OCI-LY7 (cell line): ENCODE results near the gene FAM118A.

Experiments
- CTCF ChIP-seq: fragments of 200-600 bp; sonication (generic); conservative IDR thresholded peaks from 2 replicates; pipeline ENCODE4 v1.5.1; 2014; ENCODE audit warnings: mild to moderate bottlenecking, antibody characterized with exemption, low read length, moderate library complexity, mixed read lengths
- EZH2phosphoT487 ChIP-seq: fragments of 200-600 bp; sonication (generic); IDR thresholded peaks from 2 replicates; pipeline ENCODE4 v1.6.1; 2018; ENCODE audit warnings: low read depth, borderline replicate concordance, mild to moderate bottlenecking, mixed run types, antibody characterized with exemption, low read length, moderate library complexity, mixed read lengths

GRCh38 chr22:45319324-45319685 is 9.6 kb downstream of the FAM118A start:
- no peak for TF ChIP-seq CTCF
- TF ChIP-seq EZH2phosphoT487, result no peak
